ENCODE results near the gene AK3. TPM values are rescaled to one million over a fixed set of nuclear protein-coding genes. Genes with fewer than 3 reads are reported as not detected.

Gene AK3
- total and polyA plus RNA-seq, 9 of the 15 experiments (the other 6 are each of a cell fraction or from before 2014, with no cell fraction given) = 12.2 to 78.6 (median 41.8) TPM

- no peak for TF ChIP-seq RREB1 (CRISPR knock-in tag; IDR thresholded peaks at IDR 0.05)
- TF ChIP-seq, protein P1, sequence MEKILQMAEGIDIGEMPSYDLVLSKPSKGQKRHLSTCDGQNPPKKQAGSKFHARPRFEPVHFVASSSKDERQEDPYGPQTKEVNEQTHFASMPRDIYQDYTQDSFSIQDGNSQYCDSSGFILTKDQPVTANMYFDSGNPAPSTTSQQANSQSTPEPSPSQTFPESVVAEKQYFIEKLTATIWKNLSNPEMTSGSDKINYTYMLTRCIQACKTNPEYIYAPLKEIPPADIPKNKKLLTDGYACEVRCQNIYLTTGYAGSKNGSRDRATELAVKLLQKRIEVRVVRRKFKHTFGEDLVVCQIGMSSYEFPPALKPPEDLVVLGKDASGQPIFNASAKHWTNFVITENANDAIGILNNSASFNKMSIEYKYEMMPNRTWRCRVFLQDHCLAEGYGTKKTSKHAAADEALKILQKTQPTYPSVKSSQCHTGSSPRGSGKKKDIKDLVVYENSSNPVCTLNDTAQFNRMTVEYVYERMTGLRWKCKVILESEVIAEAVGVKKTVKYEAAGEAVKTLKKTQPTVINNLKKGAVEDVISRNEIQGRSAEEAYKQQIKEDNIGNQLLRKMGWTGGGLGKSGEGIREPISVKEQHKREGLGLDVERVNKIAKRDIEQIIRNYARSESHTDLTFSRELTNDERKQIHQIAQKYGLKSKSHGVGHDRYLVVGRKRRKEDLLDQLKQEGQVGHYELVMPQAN (IDR thresholded peaks at IDR 0.05; ENCODE audit: borderline replicate concordance) = no peak
- no peak for TF ChIP-seq KLF13 (tag; IDR thresholded peaks at IDR 0.05; ENCODE audit: borderline replicate concordance, low read depth)
- no peak for TF ChIP-seq PHF8 (IDR thresholded peaks at IDR 0.05; ENCODE audit: borderline replicate concordance, low read length)
- no peak for TF ChIP-seq HNRNPK (IDR thresholded peaks at IDR 0.05; ENCODE audit: low read depth, low read length, poor library complexity, severe bottlenecking)
- TF ChIP-seq ZBTB26 (CRISPR knock-in tag; IDR thresholded peaks at IDR 0.05) = no peak
- TF ChIP-seq C11orf30 (IDR thresholded peaks at IDR 0.05; ENCODE audit: low read depth) = no peak
These were observed 22.1 kb downstream of the AK3 start (continued) for GRCh38 chr9:4718911-4719310.

Data from K562 (cell line).